ENCODE results near the gene CD7.

Gene CD7

GRCh38 chr17:82314727-82315605 is 2.4 kb downstream of the CD7 start:
- DNase-seq (ENCODE audit: low spot score), result no peak

GRCh38 chr17:82314012-82314726 is 3.2 kb downstream of the CD7 start:
- DNase-seq (ENCODE audit: low spot score), result no peak

GRCh38 chr17:82313195-82314011 is 4.0 kb downstream of the CD7 start:
- DNase-seq (ENCODE audit: low spot score), result no peak

- no peak for DNase-seq (ENCODE audit: low spot score)
These were observed 5.4 kb downstream of the CD7 start for GRCh38 chr17:82311971-82312370.

- no peak for DNase-seq (ENCODE audit: low spot score)
These were observed 6.5 kb downstream of the CD7 start for GRCh38 chr17:82310877-82311276.

- no peak for DNase-seq (ENCODE audit: low spot score)
These were observed 7.5 kb downstream of the CD7 start for GRCh38 chr17:82309656-82310570.

GRCh38 chr17:82305727-82306300 is 11.6 kb downstream of the CD7 start:
- DNase-seq (ENCODE audit: low spot score), result no peak

- no peak for DNase-seq (ENCODE audit: low spot score)
These were observed 12.3 kb downstream of the CD7 start for GRCh38 chr17:82304826-82305726.

GRCh38 chr17:82303944-82304808 is 13.2 kb downstream of the CD7 start:
- DNase-seq (ENCODE audit: low spot score), result no peak

- no peak for DNase-seq (ENCODE audit: low spot score)
These were observed 14.1 kb downstream of the CD7 start for GRCh38 chr17:82302991-82303943.

- DNase-seq (ENCODE audit: low spot score), result no peak
These were observed 14.8 kb downstream of the CD7 start for GRCh38 chr17:82302568-82302963.

- DNase-seq (ENCODE audit: low spot score), result no peak
These were observed 15.4 kb downstream of the CD7 start for GRCh38 chr17:82301916-82302567.

GRCh38 chr17:82301300-82301915 is 16.0 kb downstream of the CD7 start:
- DNase-seq (ENCODE audit: low spot score), result no peak

- DNase-seq (ENCODE audit: low spot score), result peak; percentile 9
These were observed 16.6 kb downstream of the CD7 start for GRCh38 chr17:82300707-82301270.

- no peak for DNase-seq (ENCODE audit: low spot score)
These were observed 17.2 kb downstream of the CD7 start for GRCh38 chr17:82300228-82300627.

- no peak for DNase-seq (ENCODE audit: low spot score)
These were observed 18.0 kb downstream of the CD7 start for GRCh38 chr17:82299452-82299851.
